HEK293 (cell line): ENCODE data around the gene RBM20.

Experiments used
- WT1 ChIP-seq: fragments of 450-650 bp; formaldehyde crosslinking; IDR thresholded peaks from 2 replicates; pipeline ENCODE4 v1.5.1; 2016; ENCODE audit warnings: missing biosample characterization, missing genetic modification characterization
- ZBTB1 ChIP-seq: fragments of 450-650 bp; formaldehyde crosslinking; IDR thresholded peaks from 2 replicates; pipeline ENCODE4 v1.5.1; 2016; ENCODE audit warnings: missing biosample characterization, missing genetic modification characterization
- ZFP69B ChIP-seq: fragments of 450-650 bp; formaldehyde crosslinking; IDR thresholded peaks from 2 replicates; pipeline ENCODE4 v1.5.1; 2016; ENCODE audit warnings: missing biosample characterization, missing genetic modification characterization
- ZNF114 ChIP-seq: fragments of 450-650 bp; formaldehyde crosslinking; IDR thresholded peaks from 2 replicates; pipeline ENCODE4 v1.5.0; 2017; ENCODE audit warnings: missing biosample characterization, missing genetic modification characterization
- ZNF157 ChIP-seq: fragments of 450-650 bp; formaldehyde crosslinking; IDR thresholded peaks from 2 replicates; pipeline ENCODE4 v1.5.1; 2016; ENCODE audit warnings: missing biosample characterization, missing genetic modification characterization
- ZNF184 ChIP-seq: fragments of 450-650 bp; IDR thresholded peaks from 2 replicates; pipeline ENCODE4 v1.5.1; 2018; ENCODE audit warnings: missing biosample characterization, mild to moderate bottlenecking, missing genetic modification characterization
- ZNF202 ChIP-seq: fragments of 450-650 bp; formaldehyde crosslinking; IDR thresholded peaks from 2 replicates; pipeline ENCODE4 v1.5.1; 2016; ENCODE audit warnings: missing biosample characterization, missing genetic modification characterization, borderline replicate concordance
- ZNF223 ChIP-seq: fragments of 450-650 bp; formaldehyde crosslinking; IDR thresholded peaks from 2 replicates; pipeline ENCODE4 v1.5.1; 2016; ENCODE audit warnings: missing biosample characterization, missing genetic modification characterization
- ZNF404 ChIP-seq: fragments of 450-650 bp; formaldehyde crosslinking; IDR thresholded peaks from 2 replicates; pipeline ENCODE4 v1.5.1; 2017; ENCODE audit warnings: missing biosample characterization, missing genetic modification characterization
- ZNF416 ChIP-seq: fragments of 450-650 bp; formaldehyde crosslinking; IDR thresholded peaks from 2 replicates; pipeline ENCODE4 v1.5.1; 2016; ENCODE audit warnings: missing biosample characterization, missing genetic modification characterization
- ZNF521 ChIP-seq: fragments of 450-650 bp; formaldehyde crosslinking; IDR thresholded peaks from 2 replicates; pipeline ENCODE4 v1.5.1; 2017; ENCODE audit warnings: missing biosample characterization, mild to moderate bottlenecking, missing genetic modification characterization
- ZNF548 ChIP-seq: fragments of 450-650 bp; formaldehyde crosslinking; IDR thresholded peaks from 2 replicates; pipeline ENCODE4 v1.5.1; 2016; ENCODE audit warnings: missing biosample characterization, missing genetic modification characterization
- ZNF629 ChIP-seq: fragments of 450-650 bp; formaldehyde crosslinking; IDR thresholded peaks from 2 replicates; pipeline ENCODE4 v1.5.1; 2017; ENCODE audit warnings: missing biosample characterization, missing genetic modification characterization
- ZNF654 ChIP-seq: fragments of 450-650 bp; formaldehyde crosslinking; IDR thresholded peaks from 2 replicates; pipeline ENCODE4 v1.5.1; 2016; ENCODE audit warnings: low read depth, missing biosample characterization, missing genetic modification characterization
- ZNF677 ChIP-seq: fragments of 450-650 bp; IDR thresholded peaks from 2 replicates; pipeline ENCODE4 v1.5.0; 2018; ENCODE audit warnings: missing biosample characterization, mild to moderate bottlenecking, missing genetic modification characterization, moderate library complexity
- ZNF701 ChIP-seq: fragments of 450-650 bp; formaldehyde crosslinking; IDR thresholded peaks from 2 replicates; pipeline ENCODE4 v1.5.1; 2016; ENCODE audit warnings: missing biosample characterization, missing genetic modification characterization
- TF ChIP-seq, protein P1 (sequence below): fragments of 450-650 bp; formaldehyde crosslinking; IDR thresholded peaks from 2 replicates; pipeline ENCODE4 v1.5.1; 2016; ENCODE audit warnings: missing biosample characterization, missing genetic modification characterization, borderline replicate concordance
- TF ChIP-seq, protein P2 (sequence below): fragments of 450-650 bp; formaldehyde crosslinking; IDR thresholded peaks from 2 replicates; pipeline ENCODE4 v1.5.1; 2017; ENCODE audit warnings: missing biosample characterization, missing genetic modification characterization
- TF ChIP-seq, protein P3 (sequence below): fragments of 450-650 bp; formaldehyde crosslinking; IDR thresholded peaks from 2 replicates; pipeline ENCODE4 v1.5.1; 2016; ENCODE audit warnings: missing biosample characterization, missing genetic modification characterization, borderline replicate concordance
- TF ChIP-seq, protein P4 (sequence below): fragments of 450-650 bp; formaldehyde crosslinking; IDR thresholded peaks from 2 replicates; pipeline ENCODE4 v1.5.1; 2017; ENCODE audit warnings: missing biosample characterization, missing genetic modification characterization
- TF ChIP-seq, protein P5 (sequence below): fragments of 450-650 bp; formaldehyde crosslinking; IDR thresholded peaks from 2 replicates; pipeline ENCODE4 v1.5.1; 2016; ENCODE audit warnings: missing biosample characterization, missing genetic modification characterization
- TF ChIP-seq, protein P6 (sequence below): fragments of 450-650 bp; formaldehyde crosslinking; IDR thresholded peaks from 2 replicates; pipeline ENCODE4 v1.5.1; 2016; ENCODE audit warnings: missing biosample characterization, missing genetic modification characterization, borderline replicate concordance
- TF ChIP-seq, protein P7 (sequence below): sonication (generic); formaldehyde crosslinking; IDR thresholded peaks from 2 replicates; pipeline ENCODE4 v1.8.1; 2022; ENCODE audit warnings: mild to moderate bottlenecking, moderate library complexity, missing genetic modification reagents

RBM20 gene

DNA sequence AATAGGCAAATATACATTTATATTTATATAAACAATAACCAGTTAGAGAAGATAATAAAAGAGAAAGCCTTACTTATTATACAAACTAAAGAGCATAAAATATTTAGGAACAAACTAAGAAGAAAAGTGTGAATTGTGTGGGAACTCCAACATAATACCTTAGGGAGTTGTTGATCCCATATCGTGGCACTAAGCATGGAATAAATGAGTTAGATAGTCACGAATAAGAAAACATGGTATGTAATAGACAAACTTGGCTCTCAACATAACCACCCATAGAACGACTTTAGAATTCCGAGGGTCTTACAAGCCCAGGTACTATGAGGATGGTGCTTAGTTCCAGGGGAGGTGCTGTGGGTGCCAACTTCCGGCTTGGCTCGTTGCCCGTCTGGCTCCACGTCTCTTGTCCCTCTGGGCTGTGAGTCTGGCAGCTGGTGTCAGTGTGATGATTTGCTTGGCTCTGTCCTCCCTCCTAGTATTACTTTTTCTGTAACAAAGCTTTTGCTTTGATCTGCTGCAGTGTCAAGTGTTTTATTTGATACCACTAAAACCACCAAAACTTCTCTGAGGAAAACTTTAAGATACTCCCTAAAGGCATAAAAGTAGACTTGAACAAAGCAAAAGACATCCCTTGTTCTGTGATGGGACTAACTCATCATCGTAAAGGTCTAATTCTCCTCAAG lies 9.5 kb upstream of the RBM20 start (continued):
- no peak for TF ChIP-seq ZNF114 (tag by site-specific recombination)
- no peak for TF ChIP-seq ZNF202 (tag by site-specific recombination)
- no peak for TF ChIP-seq ZNF654 (tag by site-specific recombination)
- TF ChIP-seq, protein P1, sequence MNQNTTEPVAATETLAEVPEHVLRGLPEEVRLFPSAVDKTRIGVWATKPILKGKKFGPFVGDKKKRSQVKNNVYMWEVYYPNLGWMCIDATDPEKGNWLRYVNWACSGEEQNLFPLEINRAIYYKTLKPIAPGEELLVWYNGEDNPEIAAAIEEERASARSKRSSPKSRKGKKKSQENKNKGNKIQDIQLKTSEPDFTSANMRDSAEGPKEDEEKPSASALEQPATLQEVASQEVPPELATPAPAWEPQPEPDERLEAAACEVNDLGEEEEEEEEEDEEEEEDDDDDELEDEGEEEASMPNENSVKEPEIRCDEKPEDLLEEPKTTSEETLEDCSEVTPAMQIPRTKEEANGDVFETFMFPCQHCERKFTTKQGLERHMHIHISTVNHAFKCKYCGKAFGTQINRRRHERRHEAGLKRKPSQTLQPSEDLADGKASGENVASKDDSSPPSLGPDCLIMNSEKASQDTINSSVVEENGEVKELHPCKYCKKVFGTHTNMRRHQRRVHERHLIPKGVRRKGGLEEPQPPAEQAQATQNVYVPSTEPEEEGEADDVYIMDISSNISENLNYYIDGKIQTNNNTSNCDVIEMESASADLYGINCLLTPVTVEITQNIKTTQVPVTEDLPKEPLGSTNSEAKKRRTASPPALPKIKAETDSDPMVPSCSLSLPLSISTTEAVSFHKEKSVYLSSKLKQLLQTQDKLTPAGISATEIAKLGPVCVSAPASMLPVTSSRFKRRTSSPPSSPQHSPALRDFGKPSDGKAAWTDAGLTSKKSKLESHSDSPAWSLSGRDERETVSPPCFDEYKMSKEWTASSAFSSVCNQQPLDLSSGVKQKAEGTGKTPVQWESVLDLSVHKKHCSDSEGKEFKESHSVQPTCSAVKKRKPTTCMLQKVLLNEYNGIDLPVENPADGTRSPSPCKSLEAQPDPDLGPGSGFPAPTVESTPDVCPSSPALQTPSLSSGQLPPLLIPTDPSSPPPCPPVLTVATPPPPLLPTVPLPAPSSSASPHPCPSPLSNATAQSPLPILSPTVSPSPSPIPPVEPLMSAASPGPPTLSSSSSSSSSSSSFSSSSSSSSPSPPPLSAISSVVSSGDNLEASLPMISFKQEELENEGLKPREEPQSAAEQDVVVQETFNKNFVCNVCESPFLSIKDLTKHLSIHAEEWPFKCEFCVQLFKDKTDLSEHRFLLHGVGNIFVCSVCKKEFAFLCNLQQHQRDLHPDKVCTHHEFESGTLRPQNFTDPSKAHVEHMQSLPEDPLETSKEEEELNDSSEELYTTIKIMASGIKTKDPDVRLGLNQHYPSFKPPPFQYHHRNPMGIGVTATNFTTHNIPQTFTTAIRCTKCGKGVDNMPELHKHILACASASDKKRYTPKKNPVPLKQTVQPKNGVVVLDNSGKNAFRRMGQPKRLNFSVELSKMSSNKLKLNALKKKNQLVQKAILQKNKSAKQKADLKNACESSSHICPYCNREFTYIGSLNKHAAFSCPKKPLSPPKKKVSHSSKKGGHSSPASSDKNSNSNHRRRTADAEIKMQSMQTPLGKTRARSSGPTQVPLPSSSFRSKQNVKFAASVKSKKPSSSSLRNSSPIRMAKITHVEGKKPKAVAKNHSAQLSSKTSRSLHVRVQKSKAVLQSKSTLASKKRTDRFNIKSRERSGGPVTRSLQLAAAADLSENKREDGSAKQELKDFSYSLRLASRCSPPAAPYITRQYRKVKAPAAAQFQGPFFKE (tag by site-specific recombination) = no peak
- no peak for TF ChIP-seq ZNF223 (tag by site-specific recombination)
- TF ChIP-seq, protein P2, sequence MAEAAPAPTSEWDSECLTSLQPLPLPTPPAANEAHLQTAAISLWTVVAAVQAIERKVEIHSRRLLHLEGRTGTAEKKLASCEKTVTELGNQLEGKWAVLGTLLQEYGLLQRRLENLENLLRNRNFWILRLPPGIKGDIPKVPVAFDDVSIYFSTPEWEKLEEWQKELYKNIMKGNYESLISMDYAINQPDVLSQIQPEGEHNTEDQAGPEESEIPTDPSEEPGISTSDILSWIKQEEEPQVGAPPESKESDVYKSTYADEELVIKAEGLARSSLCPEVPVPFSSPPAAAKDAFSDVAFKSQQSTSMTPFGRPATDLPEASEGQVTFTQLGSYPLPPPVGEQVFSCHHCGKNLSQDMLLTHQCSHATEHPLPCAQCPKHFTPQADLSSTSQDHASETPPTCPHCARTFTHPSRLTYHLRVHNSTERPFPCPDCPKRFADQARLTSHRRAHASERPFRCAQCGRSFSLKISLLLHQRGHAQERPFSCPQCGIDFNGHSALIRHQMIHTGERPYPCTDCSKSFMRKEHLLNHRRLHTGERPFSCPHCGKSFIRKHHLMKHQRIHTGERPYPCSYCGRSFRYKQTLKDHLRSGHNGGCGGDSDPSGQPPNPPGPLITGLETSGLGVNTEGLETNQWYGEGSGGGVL (tag by site-specific recombination) = no peak
- no peak for TF ChIP-seq ZFP69B
- TF ChIP-seq ZBTB1 (tag by site-specific recombination) = no peak
- TF ChIP-seq, protein P3, sequence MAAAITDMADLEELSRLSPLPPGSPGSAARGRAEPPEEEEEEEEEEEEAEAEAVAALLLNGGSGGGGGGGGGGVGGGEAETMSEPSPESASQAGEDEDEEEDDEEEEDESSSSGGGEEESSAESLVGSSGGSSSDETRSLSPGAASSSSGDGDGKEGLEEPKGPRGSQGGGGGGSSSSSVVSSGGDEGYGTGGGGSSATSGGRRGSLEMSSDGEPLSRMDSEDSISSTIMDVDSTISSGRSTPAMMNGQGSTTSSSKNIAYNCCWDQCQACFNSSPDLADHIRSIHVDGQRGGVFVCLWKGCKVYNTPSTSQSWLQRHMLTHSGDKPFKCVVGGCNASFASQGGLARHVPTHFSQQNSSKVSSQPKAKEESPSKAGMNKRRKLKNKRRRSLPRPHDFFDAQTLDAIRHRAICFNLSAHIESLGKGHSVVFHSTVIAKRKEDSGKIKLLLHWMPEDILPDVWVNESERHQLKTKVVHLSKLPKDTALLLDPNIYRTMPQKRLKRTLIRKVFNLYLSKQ (tag by site-specific recombination) = no peak
- TF ChIP-seq ZNF184 (tag by site-specific recombination) = no peak
- TF ChIP-seq ZNF404 (tag by site-specific recombination) = no peak
- TF ChIP-seq, protein P4, sequence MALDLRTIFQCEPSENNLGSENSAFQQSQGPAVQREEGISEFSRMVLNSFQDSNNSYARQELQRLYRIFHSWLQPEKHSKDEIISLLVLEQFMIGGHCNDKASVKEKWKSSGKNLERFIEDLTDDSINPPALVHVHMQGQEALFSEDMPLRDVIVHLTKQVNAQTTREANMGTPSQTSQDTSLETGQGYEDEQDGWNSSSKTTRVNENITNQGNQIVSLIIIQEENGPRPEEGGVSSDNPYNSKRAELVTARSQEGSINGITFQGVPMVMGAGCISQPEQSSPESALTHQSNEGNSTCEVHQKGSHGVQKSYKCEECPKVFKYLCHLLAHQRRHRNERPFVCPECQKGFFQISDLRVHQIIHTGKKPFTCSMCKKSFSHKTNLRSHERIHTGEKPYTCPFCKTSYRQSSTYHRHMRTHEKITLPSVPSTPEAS (tag by site-specific recombination) = no peak
- TF ChIP-seq ZNF548 (tag by site-specific recombination) = no peak
- peak; percentile 97 for TF ChIP-seq WT1 (tag by site-specific recombination)
- no peak for TF ChIP-seq ZNF677 (tag by site-specific recombination)
- TF ChIP-seq ZNF629 (tag by site-specific recombination) = peak; percentile 51
- TF ChIP-seq, protein P5, sequence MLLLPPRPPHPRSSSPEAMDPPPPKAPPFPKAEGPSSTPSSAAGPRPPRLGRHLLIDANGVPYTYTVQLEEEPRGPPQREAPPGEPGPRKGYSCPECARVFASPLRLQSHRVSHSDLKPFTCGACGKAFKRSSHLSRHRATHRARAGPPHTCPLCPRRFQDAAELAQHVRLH (tag by site-specific recombination) = peak; percentile 45; the same call in 1 of the 2 replicates
- no peak for TF ChIP-seq ZNF416 (tag by site-specific recombination)
- TF ChIP-seq ZNF521 (tag by site-specific recombination) = no peak
- no peak for TF ChIP-seq ZNF701
- no peak for TF ChIP-seq ZNF157 (tag by site-specific recombination)
- TF ChIP-seq, protein P6, sequence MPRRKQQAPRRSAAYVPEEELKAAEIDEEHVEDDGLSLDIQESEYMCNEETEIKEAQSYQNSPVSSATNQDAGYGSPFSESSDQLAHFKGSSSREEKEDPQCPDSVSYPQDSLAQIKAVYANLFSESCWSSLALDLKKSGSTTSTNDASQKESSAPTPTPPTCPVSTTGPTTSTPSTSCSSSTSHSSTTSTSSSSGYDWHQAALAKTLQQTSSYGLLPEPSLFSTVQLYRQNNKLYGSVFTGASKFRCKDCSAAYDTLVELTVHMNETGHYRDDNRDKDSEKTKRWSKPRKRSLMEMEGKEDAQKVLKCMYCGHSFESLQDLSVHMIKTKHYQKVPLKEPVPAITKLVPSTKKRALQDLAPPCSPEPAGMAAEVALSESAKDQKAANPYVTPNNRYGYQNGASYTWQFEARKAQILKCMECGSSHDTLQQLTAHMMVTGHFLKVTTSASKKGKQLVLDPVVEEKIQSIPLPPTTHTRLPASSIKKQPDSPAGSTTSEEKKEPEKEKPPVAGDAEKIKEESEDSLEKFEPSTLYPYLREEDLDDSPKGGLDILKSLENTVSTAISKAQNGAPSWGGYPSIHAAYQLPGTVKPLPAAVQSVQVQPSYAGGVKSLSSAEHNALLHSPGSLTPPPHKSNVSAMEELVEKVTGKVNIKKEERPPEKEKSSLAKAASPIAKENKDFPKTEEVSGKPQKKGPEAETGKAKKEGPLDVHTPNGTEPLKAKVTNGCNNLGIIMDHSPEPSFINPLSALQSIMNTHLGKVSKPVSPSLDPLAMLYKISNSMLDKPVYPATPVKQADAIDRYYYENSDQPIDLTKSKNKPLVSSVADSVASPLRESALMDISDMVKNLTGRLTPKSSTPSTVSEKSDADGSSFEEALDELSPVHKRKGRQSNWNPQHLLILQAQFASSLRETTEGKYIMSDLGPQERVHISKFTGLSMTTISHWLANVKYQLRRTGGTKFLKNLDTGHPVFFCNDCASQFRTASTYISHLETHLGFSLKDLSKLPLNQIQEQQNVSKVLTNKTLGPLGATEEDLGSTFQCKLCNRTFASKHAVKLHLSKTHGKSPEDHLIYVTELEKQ = no peak
- TF ChIP-seq, protein P7, sequence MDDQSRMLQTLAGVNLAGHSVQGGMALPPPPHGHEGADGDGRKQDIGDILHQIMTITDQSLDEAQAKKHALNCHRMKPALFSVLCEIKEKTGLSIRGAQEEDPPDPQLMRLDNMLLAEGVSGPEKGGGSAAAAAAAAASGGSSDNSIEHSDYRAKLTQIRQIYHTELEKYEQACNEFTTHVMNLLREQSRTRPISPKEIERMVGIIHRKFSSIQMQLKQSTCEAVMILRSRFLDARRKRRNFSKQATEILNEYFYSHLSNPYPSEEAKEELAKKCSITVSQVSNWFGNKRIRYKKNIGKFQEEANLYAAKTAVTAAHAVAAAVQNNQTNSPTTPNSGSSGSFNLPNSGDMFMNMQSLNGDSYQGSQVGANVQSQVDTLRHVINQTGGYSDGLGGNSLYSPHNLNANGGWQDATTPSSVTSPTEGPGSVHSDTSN (CRISPR knock-in tag) = no peak
